Ovary (tissue), 9 donors: Measurements from ENCODE around the gene ASTL. TPM values are rescaled to one million over a fixed set of nuclear protein-coding genes. Genes with fewer than 3 reads are reported as not detected.
"Not testable (repeated sequence)": the region's sequence is repeated elsewhere in the genome, so short reads cannot be mapped to it uniquely, and the experiment has no call there.

Experiments used
- DNase-seq, 5 donors: peaks; one replicate each; pipeline ENCODE4 v3.0.0-alpha.2; 2019 to 2020
- H3K27ac ChIP-seq, 2 donors: fragments of 200-600 bp; one replicate each; pipeline versions ENCODE4 v1.5.1 to v1.8.0; 2019 to 2022
- H3K27me3 ChIP-seq: fragments of 200-600 bp; one replicate; pipeline ENCODE4 v1.8.0; 2022
- H3K36me3 ChIP-seq: fragments of 200-600 bp; sonication (generic); one replicate; pipeline ENCODE4 v1.5.1; 2019
- H3K4me1 ChIP-seq: one replicate; pipeline ENCODE4 v1.8.1; 2013; ENCODE audit warnings: mild to moderate bottlenecking, moderate library complexity; ENCODE audit not compliant: insufficient read depth
- H3K4me3 ChIP-seq: fragments of 200-600 bp; sonication (generic); one replicate; pipeline ENCODE4 v1.5.1; 2017
- H3K9me3 ChIP-seq, 2 donors: fragments of 200-600 bp in 1 of 2; sonication (generic) in 1 of 2; one replicate each; pipeline versions ENCODE4 v1.5.1 to v1.8.1; 2013 to 2019; ENCODE audit warnings: mild to moderate bottlenecking in 1 of 2, moderate library complexity in 1 of 2
- EP300 ChIP-seq: sonication (generic); formaldehyde crosslinking; IDR thresholded peaks from one replicate; pipeline ENCODE4 v1.6.1; 2017; ENCODE audit warnings: antibody characterized with exemption
- POLR2A ChIP-seq: fragments of 450-650 bp; IDR thresholded peaks from one replicate; pipeline ENCODE4 v1.6.1; 2017; ENCODE audit warnings: antibody characterized with exemption, mild to moderate bottlenecking, moderate library complexity
- WGBS, 3 donors: extraction: QIAGEN DNeasy Blood & Tissue Kit in 1 of 3; methylation state at CpG; one replicate each; pipeline versions ENCODE4 v1.1.5 to v1.1.7; 2013 to 2017; 5-methylcytosine and 5-hydroxymethylcytosine counted together
- intact Hi-C, 4 donors: fragments of 100-400 bp; cut with DNase I; formaldehyde crosslinking; loops; one replicate each; pipeline versions ENCODE4 v1.11.0 to v1.15.1; 2022 to 2023
- polyA plus RNA-seq, 2 donors: library from polyadenylated mRNA; stranded (reverse); fragments of 200-250 nt in 1 of 2; fragments of 350-450 nt in 1 of 2; fragmentation: Illumina TruSeq in 1 of 2; extraction: RNeasy Lipid Tissue Mini Kit (QIAGEN cat#74804) in 1 of 2; gene quantifications; one replicate each; pipeline ENCODE4 v1.2.3, GENCODE V29; 2013 to 2014
- total RNA-seq, 7 donors: library from RNA; depleted of rRNA in 2 of 7; stranded (reverse); fragments of >200 nt in 2 of 7; fragmentation: NEBNext Ultra II Directional in 3 of 7; extraction: Animal tissue kit (Norgen Biotek cat#: 25700) in 3 of 7; gene quantifications; one replicate each; pipeline versions ENCODE4 v1.1.0 to v1.2.4, GENCODE V29; 2016 to 2023
- TF ChIP-seq, protein P1 (sequence below), 3 donors: fragments of 450-650 bp in 2 of 3; fragments of 200-600 bp in 1 of 3; IDR thresholded peaks; one replicate each; pipeline versions ENCODE4 v1.5.1 to v1.8.0; 2016 to 2022; ENCODE audit warnings: antibody characterized with exemption in 3 of 3, mild to moderate bottlenecking in 1 of 3
- donor health status: DM: no; HTN: no; CAD: no; lungs with moderate emphysema.
- donor health status: DM: no; HTN: no; CAD: no.
- donor health status: Bipolar disorder and iron deficiency.
- donor health status: DM: yes; HTN: yes; CAD: no.
- donor health status: DM: no; HTN: no; CAD: no.
- donor health status: DM: yes; HTN: yes; CAD: no.

Gene ASTL
- total and polyA plus RNA-seq, 9 donors: 0.15 to 1.7 (median 0.67) TPM; not detected in 4

GRCh38 chr2:96142217-96143113 is 4.2 kb upstream of the ASTL start:
- Histone ChIP-seq H3K27ac (no peak overlapping the region), H3K27me3 (no peaks in the 10 kb centered on the region), H3K9me3 (no peaks in the 10 kb centered on the region), H3K36me3 (no peaks in the 10 kb centered on the region), H3K4me1 (peaks cover 6% of the 10 kb centered on the region), H3K4me3 (no peak overlapping the region)
- no peak for TF ChIP-seq EP300
- TF ChIP-seq POLR2A: no peak
- TF ChIP-seq, protein P1, sequence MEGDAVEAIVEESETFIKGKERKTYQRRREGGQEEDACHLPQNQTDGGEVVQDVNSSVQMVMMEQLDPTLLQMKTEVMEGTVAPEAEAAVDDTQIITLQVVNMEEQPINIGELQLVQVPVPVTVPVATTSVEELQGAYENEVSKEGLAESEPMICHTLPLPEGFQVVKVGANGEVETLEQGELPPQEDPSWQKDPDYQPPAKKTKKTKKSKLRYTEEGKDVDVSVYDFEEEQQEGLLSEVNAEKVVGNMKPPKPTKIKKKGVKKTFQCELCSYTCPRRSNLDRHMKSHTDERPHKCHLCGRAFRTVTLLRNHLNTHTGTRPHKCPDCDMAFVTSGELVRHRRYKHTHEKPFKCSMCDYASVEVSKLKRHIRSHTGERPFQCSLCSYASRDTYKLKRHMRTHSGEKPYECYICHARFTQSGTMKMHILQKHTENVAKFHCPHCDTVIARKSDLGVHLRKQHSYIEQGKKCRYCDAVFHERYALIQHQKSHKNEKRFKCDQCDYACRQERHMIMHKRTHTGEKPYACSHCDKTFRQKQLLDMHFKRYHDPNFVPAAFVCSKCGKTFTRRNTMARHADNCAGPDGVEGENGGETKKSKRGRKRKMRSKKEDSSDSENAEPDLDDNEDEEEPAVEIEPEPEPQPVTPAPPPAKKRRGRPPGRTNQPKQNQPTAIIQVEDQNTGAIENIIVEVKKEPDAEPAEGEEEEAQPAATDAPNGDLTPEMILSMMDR (IDR thresholded peaks at IDR 0.05): no peak
- 84 to 88% (median 87%) methylated on average over 25 to 26 of the region's 26 CpGs for whole genome bisulfite sequencing, 3 donors
- intact Hi-C loops: loop anchor here in 1 of 4 donors (10.0 kb wide), 1 partner anchor 122 kb away; the partner anchor contains the start of genes CIAO1 and TMEM127
- peak in 2 of 5 donors; percentile 12 to 13 for DNase-seq

- H3K4me3 ChIP-seq, DNase-seq, H3K36me3 ChIP-seq, H3K4me1 ChIP-seq, H3K27ac ChIP-seq, H3K9me3 ChIP-seq, H3K27me3 ChIP-seq: not testable (repeated sequence)
- intact Hi-C loops: loop anchor here in 1 of 4 donors (10.0 kb wide), 1 partner anchor 123 kb away; the partner anchor contains the start of genes CIAO1 and TMEM127
- 95 to 99% (median 96%) methylated on average over 5 of the region's 5 CpGs for WGBS, 3 donors
Measured at GRCh38 chr2:96141624-96141967, 3.3 kb upstream of the ASTL start.

GRCh38 chr2:96140941-96141623 is 2.8 kb upstream of the ASTL start:
- DNase-seq: peak in 1 of 5 donors; percentile 9
- peaks cover 6% of the 10 kb centered on the region for H3K4me1 ChIP-seq
- 93 to 96% (median 94%) methylated on average over 13 of the region's 13 CpGs for WGBS, 3 donors
- no peak overlapping the region for H3K27ac ChIP-seq
- no peaks in the 10 kb centered on the region for H3K9me3 ChIP-seq
- no peak overlapping the region for H3K4me3 ChIP-seq
- TF ChIP-seq EP300 (no peak), POLR2A (no peak)
- TF ChIP-seq, protein P1 (IDR thresholded peaks at IDR 0.05): no peak
- no peaks in the 10 kb centered on the region for H3K27me3 ChIP-seq
- no peaks in the 10 kb centered on the region for H3K36me3 ChIP-seq
- intact Hi-C loops: loop anchor here in 1 of 4 donors (10.0 kb wide), 1 partner anchor 124 kb away; the partner anchor contains the start of genes CIAO1 and TMEM127

DNA sequence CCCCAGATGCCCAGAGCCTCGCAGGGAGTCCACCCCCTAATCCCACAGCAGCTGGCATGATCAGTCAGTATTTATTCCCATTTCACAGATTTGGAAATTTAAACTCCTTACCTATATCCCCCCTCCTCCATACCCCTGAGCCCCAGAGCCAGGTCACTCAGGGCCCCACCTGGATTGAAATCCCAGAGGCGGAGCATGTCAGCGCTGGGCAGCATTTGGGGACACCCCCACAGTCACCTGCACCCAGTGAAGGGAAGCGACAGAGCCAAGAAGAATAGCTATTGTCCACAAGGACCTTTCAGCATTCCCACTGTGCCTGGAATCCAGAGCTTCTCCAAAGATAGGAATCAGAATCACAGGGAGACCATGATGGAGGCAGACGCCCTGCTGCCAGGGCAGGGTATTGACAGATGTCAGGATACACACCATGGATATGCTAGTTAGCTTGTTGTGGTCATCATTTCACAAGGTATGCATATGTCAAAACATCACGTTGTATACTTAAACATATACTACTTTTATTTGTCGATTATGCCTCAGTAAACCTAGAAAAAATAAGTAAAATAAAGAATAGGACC is 968 bp upstream of the ASTL start:
- Histone ChIP-seq H3K9me3 (no peaks in the 10 kb centered on the region), H3K36me3 (no peaks in the 10 kb centered on the region), H3K27ac (no peak overlapping the region), H3K4me1 (no peaks in the 10 kb centered on the region), H3K4me3 (no peak overlapping the region), H3K27me3 (no peaks in the 10 kb centered on the region)
- 84 to 86% (median 85%) methylated on average over 7 of the region's 7 CpGs for WGBS, 3 donors
- intact Hi-C loops: loop anchor here in 3 of 4 donors (5.0 to 10.0 kb wide), 2 partner anchors 366 to 368 kb away; partner anchors contain the start of gene NEURL3 (in 3 of the 3)
- DNase-seq: no peak
- TF ChIP-seq, protein P1 (IDR thresholded peaks at IDR 0.05): no peak
- no peak for TF ChIP-seq POLR2A
